Measurements from ENCODE around the gene BET1L.

DNA sequence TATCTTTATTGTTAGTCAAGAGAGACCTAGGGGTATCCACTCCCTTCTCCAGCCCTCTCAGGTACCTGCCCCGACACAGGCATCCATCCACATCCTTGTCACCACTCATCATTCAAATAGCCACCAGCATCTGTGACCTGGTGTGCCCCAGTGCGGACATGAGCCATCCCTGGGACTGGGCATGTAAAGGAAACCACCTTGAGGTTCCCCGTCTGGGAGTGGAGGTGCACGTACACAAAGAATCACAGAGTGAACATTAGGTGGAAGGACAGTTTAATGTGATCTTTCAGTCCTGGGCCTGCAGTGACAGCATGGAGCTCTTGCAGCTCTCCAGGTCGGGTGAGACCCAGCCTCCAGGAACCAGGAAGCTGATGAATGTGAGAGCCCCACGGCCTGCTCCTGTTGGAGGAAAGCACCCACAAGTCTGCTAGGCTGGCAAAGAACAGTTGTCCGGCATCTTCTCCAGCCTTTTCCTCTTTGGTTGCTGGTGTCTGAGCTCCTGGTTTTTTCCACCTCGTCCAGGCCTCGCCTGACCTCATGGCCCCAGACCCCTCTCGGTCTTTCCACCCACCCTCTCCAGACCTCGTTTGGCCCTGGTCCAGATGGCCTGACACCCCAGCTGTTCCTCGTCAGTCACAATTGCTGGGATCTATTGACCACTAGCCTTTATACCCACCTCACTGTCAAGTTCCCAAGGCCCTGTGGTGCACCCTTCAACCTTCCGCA, 46.1 kb upstream of the BET1L start:
- TF ChIP-seq, protein P1, sequence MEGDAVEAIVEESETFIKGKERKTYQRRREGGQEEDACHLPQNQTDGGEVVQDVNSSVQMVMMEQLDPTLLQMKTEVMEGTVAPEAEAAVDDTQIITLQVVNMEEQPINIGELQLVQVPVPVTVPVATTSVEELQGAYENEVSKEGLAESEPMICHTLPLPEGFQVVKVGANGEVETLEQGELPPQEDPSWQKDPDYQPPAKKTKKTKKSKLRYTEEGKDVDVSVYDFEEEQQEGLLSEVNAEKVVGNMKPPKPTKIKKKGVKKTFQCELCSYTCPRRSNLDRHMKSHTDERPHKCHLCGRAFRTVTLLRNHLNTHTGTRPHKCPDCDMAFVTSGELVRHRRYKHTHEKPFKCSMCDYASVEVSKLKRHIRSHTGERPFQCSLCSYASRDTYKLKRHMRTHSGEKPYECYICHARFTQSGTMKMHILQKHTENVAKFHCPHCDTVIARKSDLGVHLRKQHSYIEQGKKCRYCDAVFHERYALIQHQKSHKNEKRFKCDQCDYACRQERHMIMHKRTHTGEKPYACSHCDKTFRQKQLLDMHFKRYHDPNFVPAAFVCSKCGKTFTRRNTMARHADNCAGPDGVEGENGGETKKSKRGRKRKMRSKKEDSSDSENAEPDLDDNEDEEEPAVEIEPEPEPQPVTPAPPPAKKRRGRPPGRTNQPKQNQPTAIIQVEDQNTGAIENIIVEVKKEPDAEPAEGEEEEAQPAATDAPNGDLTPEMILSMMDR (conservative IDR thresholded peaks at IDR 0.05; ENCODE audit: low read depth in 2 of 2): no peak
- no peak for TF ChIP-seq POLR2AphosphoS5 (IDR thresholded peaks at IDR 0.05; ENCODE audit: low read depth)
- no peak for TF ChIP-seq NANOG (IDR thresholded peaks at IDR 0.05; ENCODE audit: borderline replicate concordance)
- no peak for TF ChIP-seq EZH2phosphoT487 (IDR thresholded peaks at IDR 0.05; ENCODE audit: unreplicated experiment)
- no peak for TF ChIP-seq EZH2 (IDR thresholded peaks at IDR 0.05; ENCODE audit: low read depth, unreplicated experiment)
- TF ChIP-seq, protein P2, sequence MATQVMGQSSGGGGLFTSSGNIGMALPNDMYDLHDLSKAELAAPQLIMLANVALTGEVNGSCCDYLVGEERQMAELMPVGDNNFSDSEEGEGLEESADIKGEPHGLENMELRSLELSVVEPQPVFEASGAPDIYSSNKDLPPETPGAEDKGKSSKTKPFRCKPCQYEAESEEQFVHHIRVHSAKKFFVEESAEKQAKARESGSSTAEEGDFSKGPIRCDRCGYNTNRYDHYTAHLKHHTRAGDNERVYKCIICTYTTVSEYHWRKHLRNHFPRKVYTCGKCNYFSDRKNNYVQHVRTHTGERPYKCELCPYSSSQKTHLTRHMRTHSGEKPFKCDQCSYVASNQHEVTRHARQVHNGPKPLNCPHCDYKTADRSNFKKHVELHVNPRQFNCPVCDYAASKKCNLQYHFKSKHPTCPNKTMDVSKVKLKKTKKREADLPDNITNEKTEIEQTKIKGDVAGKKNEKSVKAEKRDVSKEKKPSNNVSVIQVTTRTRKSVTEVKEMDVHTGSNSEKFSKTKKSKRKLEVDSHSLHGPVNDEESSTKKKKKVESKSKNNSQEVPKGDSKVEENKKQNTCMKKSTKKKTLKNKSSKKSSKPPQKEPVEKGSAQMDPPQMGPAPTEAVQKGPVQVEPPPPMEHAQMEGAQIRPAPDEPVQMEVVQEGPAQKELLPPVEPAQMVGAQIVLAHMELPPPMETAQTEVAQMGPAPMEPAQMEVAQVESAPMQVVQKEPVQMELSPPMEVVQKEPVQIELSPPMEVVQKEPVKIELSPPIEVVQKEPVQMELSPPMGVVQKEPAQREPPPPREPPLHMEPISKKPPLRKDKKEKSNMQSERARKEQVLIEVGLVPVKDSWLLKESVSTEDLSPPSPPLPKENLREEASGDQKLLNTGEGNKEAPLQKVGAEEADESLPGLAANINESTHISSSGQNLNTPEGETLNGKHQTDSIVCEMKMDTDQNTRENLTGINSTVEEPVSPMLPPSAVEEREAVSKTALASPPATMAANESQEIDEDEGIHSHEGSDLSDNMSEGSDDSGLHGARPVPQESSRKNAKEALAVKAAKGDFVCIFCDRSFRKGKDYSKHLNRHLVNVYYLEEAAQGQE (IDR thresholded peaks at IDR 0.05; ENCODE audit: unreplicated experiment): no peak
- TF ChIP-seq CREB1 (CRISPR knock-in tag; IDR thresholded peaks at IDR 0.05; ENCODE audit: low read depth): no peak
- TF ChIP-seq JUNB (IDR thresholded peaks at IDR 0.05; ENCODE audit: unreplicated experiment): no peak
- no peak for TF ChIP-seq ZNF114 (CRISPR knock-in tag; IDR thresholded peaks at IDR 0.05)
